HEK293 (cell line): Measurements from ENCODE around the gene CRELD1.

ENCODE experiments used
- GLI4 ChIP-seq: fragments of 450-650 bp; formaldehyde crosslinking; IDR thresholded peaks from 2 replicates; pipeline ENCODE4 v1.5.1; 2016; ENCODE audit warnings: missing biosample characterization, missing genetic modification characterization
- GLIS1 ChIP-seq: fragments of 450-650 bp; formaldehyde crosslinking; IDR thresholded peaks from 2 replicates; pipeline ENCODE4 v1.5.1; 2016; ENCODE audit warnings: missing biosample characterization, missing genetic modification characterization
- HOXC10 ChIP-seq: sonication (generic); formaldehyde crosslinking; IDR thresholded peaks from 2 replicates; pipeline ENCODE4 v1.8.1; 2023; ENCODE audit warnings: mild to moderate bottlenecking, missing genetic modification reagents
- KLF8 ChIP-seq: fragments of 450-650 bp; formaldehyde crosslinking; IDR thresholded peaks from 2 replicates; pipeline ENCODE4 v1.5.1; 2016; ENCODE audit warnings: missing biosample characterization, missing genetic modification characterization
- KLF9 ChIP-seq: fragments of 450-650 bp; formaldehyde crosslinking; IDR thresholded peaks from 2 replicates; pipeline ENCODE4 v1.5.1; 2016; ENCODE audit warnings: missing biosample characterization, missing genetic modification characterization, low read depth
- SCRT2 ChIP-seq: fragments of 450-650 bp; formaldehyde crosslinking; IDR thresholded peaks from 2 replicates; pipeline ENCODE4 v1.5.1; 2016; ENCODE audit warnings: missing biosample characterization, missing genetic modification characterization
- SP2 ChIP-seq: fragments of 450-650 bp; formaldehyde crosslinking; IDR thresholded peaks from 2 replicates; pipeline ENCODE4 v1.5.1; 2016; ENCODE audit warnings: missing biosample characterization, missing genetic modification characterization
- ZBTB26 ChIP-seq: fragments of 450-650 bp; formaldehyde crosslinking; optimal IDR thresholded peaks from 2 replicates; pipeline ENCODE3; 2016; ENCODE audit warnings: missing biosample characterization, mild to moderate bottlenecking, missing genetic modification characterization
- ZFP3 ChIP-seq: fragments of 450-650 bp; formaldehyde crosslinking; IDR thresholded peaks from 2 replicates; pipeline ENCODE4 v1.5.1; 2016; ENCODE audit warnings: low read depth, missing biosample characterization, missing genetic modification characterization
- ZFP41 ChIP-seq: fragments of 450-650 bp; formaldehyde crosslinking; IDR thresholded peaks from 2 replicates; pipeline ENCODE4 v1.5.1; 2016; ENCODE audit warnings: missing biosample characterization, missing genetic modification characterization, borderline replicate concordance
- ZNF112 ChIP-seq: fragments of 450-650 bp; formaldehyde crosslinking; IDR thresholded peaks from 2 replicates; pipeline ENCODE4 v1.5.0; 2017; ENCODE audit warnings: missing biosample characterization, missing genetic modification characterization
- ZNF114 ChIP-seq: fragments of 450-650 bp; formaldehyde crosslinking; IDR thresholded peaks from 2 replicates; pipeline ENCODE4 v1.5.0; 2017; ENCODE audit warnings: missing biosample characterization, missing genetic modification characterization
- ZNF121 ChIP-seq: fragments of 450-650 bp; formaldehyde crosslinking; IDR thresholded peaks from 2 replicates; pipeline ENCODE4 v1.5.1; 2016; ENCODE audit warnings: missing biosample characterization, missing genetic modification characterization
- ZNF138 ChIP-seq: fragments of 450-650 bp; formaldehyde crosslinking; IDR thresholded peaks from 2 replicates; pipeline ENCODE4 v1.5.1; 2016; ENCODE audit warnings: missing biosample characterization, missing genetic modification characterization, borderline replicate concordance
- ZNF146 ChIP-seq: fragments of 450-650 bp; formaldehyde crosslinking; IDR thresholded peaks from 2 replicates; pipeline ENCODE4 v1.5.1; 2016; ENCODE audit warnings: missing biosample characterization, missing genetic modification characterization
- ZNF2 ChIP-seq: fragments of 450-650 bp; formaldehyde crosslinking; IDR thresholded peaks from 2 replicates; pipeline ENCODE4 v1.5.1; 2016; ENCODE audit warnings: missing biosample characterization, missing genetic modification characterization
- ZNF214 ChIP-seq: fragments of 450-650 bp; formaldehyde crosslinking; IDR thresholded peaks from 2 replicates; pipeline ENCODE4 v1.5.1; 2017; ENCODE audit warnings: missing biosample characterization, mild to moderate bottlenecking, missing genetic modification characterization, borderline replicate concordance
- ZNF324 ChIP-seq: fragments of 450-650 bp; formaldehyde crosslinking; IDR thresholded peaks from 2 replicates; pipeline ENCODE4 v1.5.1; 2016; ENCODE audit warnings: missing biosample characterization, missing genetic modification characterization
- ZNF335 ChIP-seq: fragments of 450-650 bp; formaldehyde crosslinking; conservative IDR thresholded peaks from 2 replicates; pipeline ENCODE4 v1.5.1; 2016; ENCODE audit warnings: missing biosample characterization, missing genetic modification characterization
- ZNF354C ChIP-seq: fragments of 450-650 bp; formaldehyde crosslinking; IDR thresholded peaks from 2 replicates; pipeline ENCODE4 v1.5.1; 2016; ENCODE audit warnings: missing biosample characterization, missing genetic modification characterization, low read depth, borderline replicate concordance
- ZNF37A ChIP-seq: fragments of 450-650 bp; IDR thresholded peaks from 2 replicates; pipeline ENCODE4 v1.5.1; 2018; ENCODE audit warnings: missing biosample characterization, missing genetic modification characterization
- ZNF391 ChIP-seq: fragments of 450-650 bp; formaldehyde crosslinking; IDR thresholded peaks from 2 replicates; pipeline ENCODE4 v1.5.1; 2016; ENCODE audit warnings: low read depth, missing biosample characterization, missing genetic modification characterization, borderline replicate concordance
- ZNF473 ChIP-seq: fragments of 450-650 bp; formaldehyde crosslinking; IDR thresholded peaks from 2 replicates; pipeline ENCODE4 v1.5.1; 2017; ENCODE audit warnings: missing biosample characterization, missing genetic modification characterization
- ZNF48 ChIP-seq: fragments of 450-650 bp; formaldehyde crosslinking; IDR thresholded peaks from 2 replicates; pipeline ENCODE4 v1.5.1; 2016; ENCODE audit warnings: missing biosample characterization, missing genetic modification characterization
- ZNF513 ChIP-seq: fragments of 450-650 bp; IDR thresholded peaks from 2 replicates; pipeline ENCODE4 v1.5.1; 2018; ENCODE audit warnings: missing biosample characterization, missing genetic modification characterization
- ZNF529 ChIP-seq: fragments of 450-650 bp; formaldehyde crosslinking; IDR thresholded peaks from 2 replicates; pipeline ENCODE4 v1.5.1; 2017; ENCODE audit warnings: missing genetic modification characterization, missing biosample characterization; ENCODE audit not compliant: insufficient replicate concordance
- ZNF549 ChIP-seq: fragments of 450-650 bp; IDR thresholded peaks from 2 replicates; pipeline ENCODE4 v1.5.1; 2018; ENCODE audit warnings: missing biosample characterization, missing genetic modification characterization, mild to moderate bottlenecking, inconsistent platforms, moderate library complexity
- ZNF571 ChIP-seq: fragments of 450-650 bp; formaldehyde crosslinking; IDR thresholded peaks from 2 replicates; pipeline ENCODE4 v1.5.0; 2017; ENCODE audit warnings: missing biosample characterization, missing genetic modification characterization
- ZNF585B ChIP-seq: fragments of 450-650 bp; formaldehyde crosslinking; IDR thresholded peaks from 2 replicates; pipeline ENCODE4 v1.5.1; 2016; ENCODE audit warnings: missing biosample characterization, missing genetic modification characterization
- ZNF623 ChIP-seq: fragments of 450-650 bp; formaldehyde crosslinking; IDR thresholded peaks from 2 replicates; pipeline ENCODE4 v1.5.1; 2016; ENCODE audit warnings: missing biosample characterization, missing genetic modification characterization
- ZNF747 ChIP-seq: fragments of 450-650 bp; formaldehyde crosslinking; IDR thresholded peaks from 2 replicates; pipeline ENCODE4 v1.5.1; 2016; ENCODE audit warnings: missing biosample characterization, missing genetic modification characterization
- ZNF76 ChIP-seq: fragments of 450-650 bp; formaldehyde crosslinking; IDR thresholded peaks from 2 replicates; pipeline ENCODE4; 2016; ENCODE audit warnings: low read depth, missing biosample characterization, missing genetic modification characterization, borderline replicate concordance
- ZNF776 ChIP-seq: fragments of 450-650 bp; formaldehyde crosslinking; IDR thresholded peaks from 2 replicates; pipeline ENCODE4 v1.5.0; 2017; ENCODE audit warnings: missing biosample characterization, missing genetic modification characterization, borderline replicate concordance
- ZSCAN30 ChIP-seq: fragments of 450-650 bp; IDR thresholded peaks from 2 replicates; pipeline ENCODE4 v1.5.1; 2018; ENCODE audit warnings: missing biosample characterization, mild to moderate bottlenecking, missing genetic modification characterization, moderate library complexity
- TF ChIP-seq, protein P1 (sequence below): fragments of 450-650 bp; IDR thresholded peaks from 2 replicates; pipeline ENCODE4 v1.5.1; 2018; ENCODE audit warnings: missing biosample characterization, mild to moderate bottlenecking, missing genetic modification characterization
- TF ChIP-seq, protein P2 (sequence below): fragments of 450-650 bp; formaldehyde crosslinking; IDR thresholded peaks from 2 replicates; pipeline ENCODE4 v1.5.1; 2016; ENCODE audit warnings: missing biosample characterization, missing genetic modification characterization, borderline replicate concordance

CRELD1 gene

DNA sequence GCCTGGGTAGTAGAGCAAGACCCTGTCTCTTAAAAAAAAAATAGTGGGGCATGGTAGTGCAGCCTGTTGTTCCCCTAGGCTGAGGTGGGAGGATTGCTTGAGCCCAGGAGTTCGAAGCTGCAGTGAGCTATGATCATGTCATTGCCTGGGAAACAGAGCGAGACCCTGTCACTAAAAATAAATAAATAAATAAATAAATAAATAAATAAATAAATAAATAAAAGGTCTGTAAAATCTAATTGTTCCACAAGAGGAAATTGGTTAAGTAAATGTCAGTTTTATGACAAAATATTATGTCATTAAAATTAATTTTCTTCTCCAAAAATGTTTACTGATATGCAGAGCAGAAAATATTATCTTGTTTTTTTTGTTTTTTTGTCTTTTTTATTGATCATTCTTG is 5.3 kb downstream of the CRELD1 start (continued):
- no peak for TF ChIP-seq ZNF48 (tag by site-specific recombination)
- TF ChIP-seq ZNF121 (tag by site-specific recombination), result peak; percentile 63; the same call in 1 of the 2 replicates
- TF ChIP-seq ZFP3 (tag by site-specific recombination), result 0 out of 2 replicates have a peak, but pooled peaks have one; percentile 22
- TF ChIP-seq ZNF571 (tag by site-specific recombination), result no peak
- TF ChIP-seq HOXC10 (CRISPR knock-in tag), result no peak
- TF ChIP-seq SP2 (tag by site-specific recombination), result no peak
- TF ChIP-seq, protein P1, sequence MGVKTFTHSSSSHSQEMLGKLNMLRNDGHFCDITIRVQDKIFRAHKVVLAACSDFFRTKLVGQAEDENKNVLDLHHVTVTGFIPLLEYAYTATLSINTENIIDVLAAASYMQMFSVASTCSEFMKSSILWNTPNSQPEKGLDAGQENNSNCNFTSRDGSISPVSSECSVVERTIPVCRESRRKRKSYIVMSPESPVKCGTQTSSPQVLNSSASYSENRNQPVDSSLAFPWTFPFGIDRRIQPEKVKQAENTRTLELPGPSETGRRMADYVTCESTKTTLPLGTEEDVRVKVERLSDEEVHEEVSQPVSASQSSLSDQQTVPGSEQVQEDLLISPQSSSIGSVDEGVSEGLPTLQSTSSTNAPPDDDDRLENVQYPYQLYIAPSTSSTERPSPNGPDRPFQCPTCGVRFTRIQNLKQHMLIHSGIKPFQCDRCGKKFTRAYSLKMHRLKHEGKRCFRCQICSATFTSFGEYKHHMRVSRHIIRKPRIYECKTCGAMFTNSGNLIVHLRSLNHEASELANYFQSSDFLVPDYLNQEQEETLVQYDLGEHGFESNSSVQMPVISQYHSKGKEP, result no peak
- TF ChIP-seq ZNF473 (tag by site-specific recombination), result no peak
- TF ChIP-seq ZNF513 (tag by site-specific recombination), result no peak
- TF ChIP-seq ZSCAN30, result no peak
- peak; percentile 84 for TF ChIP-seq ZNF529 (tag by site-specific recombination)
- no peak for TF ChIP-seq ZNF146 (tag by site-specific recombination)
- TF ChIP-seq ZNF114 (tag by site-specific recombination), result no peak
- peak; percentile 95; the same call in 1 of the 2 replicates for TF ChIP-seq ZNF138 (tag by site-specific recombination)
- no peak for TF ChIP-seq ZNF391 (tag by site-specific recombination)
- TF ChIP-seq ZNF747, result no peak
- no peak for TF ChIP-seq KLF8
- TF ChIP-seq KLF9 (tag by site-specific recombination), result no peak
- TF ChIP-seq GLIS1 (tag by site-specific recombination), result no peak
- no peak for TF ChIP-seq ZNF37A (tag by site-specific recombination)
- no peak for TF ChIP-seq GLI4 (tag by site-specific recombination)
- no peak for TF ChIP-seq ZNF354C (tag by site-specific recombination)
- TF ChIP-seq, protein P2, sequence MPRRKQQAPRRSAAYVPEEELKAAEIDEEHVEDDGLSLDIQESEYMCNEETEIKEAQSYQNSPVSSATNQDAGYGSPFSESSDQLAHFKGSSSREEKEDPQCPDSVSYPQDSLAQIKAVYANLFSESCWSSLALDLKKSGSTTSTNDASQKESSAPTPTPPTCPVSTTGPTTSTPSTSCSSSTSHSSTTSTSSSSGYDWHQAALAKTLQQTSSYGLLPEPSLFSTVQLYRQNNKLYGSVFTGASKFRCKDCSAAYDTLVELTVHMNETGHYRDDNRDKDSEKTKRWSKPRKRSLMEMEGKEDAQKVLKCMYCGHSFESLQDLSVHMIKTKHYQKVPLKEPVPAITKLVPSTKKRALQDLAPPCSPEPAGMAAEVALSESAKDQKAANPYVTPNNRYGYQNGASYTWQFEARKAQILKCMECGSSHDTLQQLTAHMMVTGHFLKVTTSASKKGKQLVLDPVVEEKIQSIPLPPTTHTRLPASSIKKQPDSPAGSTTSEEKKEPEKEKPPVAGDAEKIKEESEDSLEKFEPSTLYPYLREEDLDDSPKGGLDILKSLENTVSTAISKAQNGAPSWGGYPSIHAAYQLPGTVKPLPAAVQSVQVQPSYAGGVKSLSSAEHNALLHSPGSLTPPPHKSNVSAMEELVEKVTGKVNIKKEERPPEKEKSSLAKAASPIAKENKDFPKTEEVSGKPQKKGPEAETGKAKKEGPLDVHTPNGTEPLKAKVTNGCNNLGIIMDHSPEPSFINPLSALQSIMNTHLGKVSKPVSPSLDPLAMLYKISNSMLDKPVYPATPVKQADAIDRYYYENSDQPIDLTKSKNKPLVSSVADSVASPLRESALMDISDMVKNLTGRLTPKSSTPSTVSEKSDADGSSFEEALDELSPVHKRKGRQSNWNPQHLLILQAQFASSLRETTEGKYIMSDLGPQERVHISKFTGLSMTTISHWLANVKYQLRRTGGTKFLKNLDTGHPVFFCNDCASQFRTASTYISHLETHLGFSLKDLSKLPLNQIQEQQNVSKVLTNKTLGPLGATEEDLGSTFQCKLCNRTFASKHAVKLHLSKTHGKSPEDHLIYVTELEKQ (tag by site-specific recombination), result no peak
- TF ChIP-seq ZBTB26 (tag by site-specific recombination), result no peak
- TF ChIP-seq ZNF214 (tag by site-specific recombination), result peak; percentile 30; the same call in 1 of the 2 replicates
- TF ChIP-seq ZFP41, result no peak
- TF ChIP-seq SCRT2 (tag by site-specific recombination), result no peak
- TF ChIP-seq ZNF549 (tag by site-specific recombination), result no peak
- TF ChIP-seq ZNF585B, result no peak
- no peak for TF ChIP-seq ZNF324 (tag by site-specific recombination)
- TF ChIP-seq ZNF335 (tag by site-specific recombination), result no peak
- TF ChIP-seq ZNF776 (tag by site-specific recombination), result no peak
- no peak for TF ChIP-seq ZNF2 (tag by site-specific recombination)
- TF ChIP-seq ZNF623 (tag by site-specific recombination), result peak; percentile 88
- TF ChIP-seq ZNF76 (tag by site-specific recombination), result no peak
- no peak for TF ChIP-seq ZNF112 (tag by site-specific recombination)
